GM23338 (cell line): ENCODE results near the gene RAVER1. TPM values are rescaled to one million over a fixed set of nuclear protein-coding genes. Genes with fewer than 3 reads are reported as not detected.
A peak's percentile ranks its signal among the peaks of the same experiment; 100 is the strongest.
"Not testable (repeated sequence)": the region's sequence is repeated elsewhere in the genome, so short reads cannot be mapped to it uniquely, and the experiment has no call there.

Experiments used
- ATAC-seq: fragments of 200-7000 bp; cut with Tn5 transposase; 3 replicates; pipeline ENCODE4 v1.9.1; 2020
- DNase-seq: peaks from one replicate; pipeline ENCODE4 v3.0.0-alpha.2; 2015; ENCODE audit warnings: low spot score
- H2AFZ ChIP-seq: fragments of 200-600 bp; sonication (generic); 2 replicates; pipeline ENCODE4 v1.8.0; 2016; ENCODE audit warnings: antibody characterized with exemption, mild to moderate bottlenecking, moderate library complexity
- H3F3A ChIP-seq: fragments of 200-600 bp; sonication (generic); replicated peaks from 2 replicates; pipeline ENCODE4 v1.8.0; 2017; ENCODE audit warnings: antibody characterized with exemption, mixed run types, low read depth
- H3K27ac ChIP-seq: fragments of 200-600 bp; sonication (generic); 2 replicates; pipeline ENCODE4 v1.6.1; 2016; ENCODE audit warnings: low read depth
- H3K27me3 ChIP-seq: fragments of 200-600 bp; sonication (generic); 2 replicates; pipeline ENCODE4 v1.8.0; 2016; ENCODE audit warnings: mild to moderate bottlenecking, mixed run types, moderate library complexity; ENCODE audit not compliant: insufficient read depth
- H3K36me3 ChIP-seq: fragments of 200-600 bp; sonication (generic); 2 replicates; pipeline ENCODE4 v1.8.0; 2016; ENCODE audit warnings: mild to moderate bottlenecking; ENCODE audit not compliant: insufficient read depth
- H3K4me1 ChIP-seq: fragments of 200-600 bp; sonication (generic); 2 replicates; pipeline ENCODE4 v1.8.0; 2016; ENCODE audit warnings: mild to moderate bottlenecking, moderate library complexity; ENCODE audit not compliant: insufficient read depth
- H3K4me2 ChIP-seq: fragments of 200-600 bp; sonication (generic); 2 replicates; pipeline ENCODE4 v1.7.1; 2017; ENCODE audit warnings: mixed run types
- H3K4me3 ChIP-seq: fragments of 200-600 bp; sonication (generic); 2 replicates; pipeline ENCODE4 v1.6.1; 2016; ENCODE audit warnings: mixed run types
- H3K79me2 ChIP-seq: fragments of 200-600 bp; sonication (generic); replicated peaks from 2 replicates; pipeline ENCODE4 v1.8.0; 2017; ENCODE audit warnings: mild to moderate bottlenecking; ENCODE audit not compliant: insufficient read depth
- H3K9me2 ChIP-seq: fragments of 200-600 bp; sonication (generic); 2 replicates; pipeline ENCODE4 v1.8.0; 2017; ENCODE audit not compliant: insufficient read depth
- H4K20me1 ChIP-seq: fragments of 200-600 bp; sonication (generic); replicated peaks from 2 replicates; pipeline ENCODE4 v1.8.0; 2017; ENCODE audit warnings: mild to moderate bottlenecking; ENCODE audit not compliant: insufficient read depth
- H3K27ac Mint-ChIP-seq: 2 replicates; pipeline ENCODE4 v1.8.0; 2020; ENCODE audit warnings: inconsistent platforms, mild to moderate bottlenecking, moderate library complexity, mixed read lengths
- H3K27me3 Mint-ChIP-seq: 3 replicates; pipeline ENCODE4 v1.8.0; 2022; ENCODE audit warnings: low read depth, mild to moderate bottlenecking, moderate library complexity, mixed read lengths, inconsistent platforms; ENCODE audit not compliant: insufficient read depth, poor library complexity
- H3K36me3 Mint-ChIP-seq: 3 replicates; pipeline ENCODE4 v1.8.0; 2021; ENCODE audit warnings: low read depth, mild to moderate bottlenecking, inconsistent platforms, moderate library complexity, mixed read lengths
- H3K4me1 Mint-ChIP-seq: 3 replicates; pipeline ENCODE4 v1.8.0; 2020; ENCODE audit warnings: mild to moderate bottlenecking, inconsistent platforms, mixed read lengths
- H3K4me3 Mint-ChIP-seq: 3 replicates; pipeline ENCODE4 v1.8.0; 2021; ENCODE audit warnings: moderate library complexity, mild to moderate bottlenecking, inconsistent platforms, mixed read lengths
- H3K9me3 Mint-ChIP-seq: 3 replicates; pipeline ENCODE4 v1.8.0; 2020; ENCODE audit warnings: moderate library complexity, mild to moderate bottlenecking, inconsistent platforms, mixed read lengths
- CREB1 ChIP-seq: fragments of 250-450 bp; sonication (Bioruptor Pico); IDR thresholded peaks from 2 replicates; pipeline ENCODE4 v1.5.0; 2020; ENCODE audit warnings: low read depth, mild to moderate bottlenecking, moderate library complexity
- NANOG ChIP-seq: IDR thresholded peaks from 2 replicates; pipeline ENCODE4 v1.6.1; 2016; ENCODE audit warnings: antibody characterized with exemption, borderline replicate concordance
- POLR2AphosphoS5 ChIP-seq: IDR thresholded peaks from 2 replicates; pipeline ENCODE4 v1.6.1; 2016; ENCODE audit warnings: antibody characterized with exemption, low read depth
- REST ChIP-seq: IDR thresholded peaks from one replicate; pipeline ENCODE4 v1.6.1; 2018; ENCODE audit warnings: antibody characterized with exemption; ENCODE audit not compliant: unreplicated experiment
- polyA plus RNA-seq: library from polyadenylated mRNA; unstranded; fragments of >200 nt; fragmentation: Nextera tagmentation; extraction: Ambion mirVana; gene quantifications from 2 replicates; pipeline ENCODE4 v1.2.1, GENCODE V29; 2016
- total RNA-seq: library from RNA; depleted of rRNA; stranded (reverse); fragments of >200 nt; shearing (Covaris generic); gene quantifications from 2 replicates; pipeline ENCODE4 v1.2.3, GENCODE V29; 2014
- TF ChIP-seq, protein P1 (sequence below): IDR thresholded peaks from 2 replicates; pipeline ENCODE4 v1.6.1; 2016; ENCODE audit warnings: antibody characterized with exemption

Gene RAVER1
- total and polyA plus RNA-seq, 2 experiments from 2014 or later, result 25.5 to 88.3 TPM

DNA sequence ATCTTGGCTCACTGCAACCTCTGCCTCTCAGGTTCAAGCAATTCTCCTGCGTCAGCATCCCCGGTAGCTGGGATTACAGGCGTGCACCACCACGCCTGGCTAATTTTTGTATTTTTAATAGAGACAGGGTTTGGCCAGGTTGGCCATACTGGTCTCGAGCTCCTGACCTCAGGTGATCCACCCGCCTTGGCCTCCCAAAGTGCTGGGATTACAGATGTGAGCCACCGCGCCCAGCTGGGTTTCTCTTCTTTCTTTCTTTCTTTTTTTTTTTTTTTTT lies 49.8 kb upstream of the RAVER1 start:
- not testable (repeated sequence) for H3K36me3 ChIP-seq, H3K4me3 Mint-ChIP-seq, H3F3A ChIP-seq, H3K4me2 ChIP-seq, H3K36me3 Mint-ChIP-seq, H3K27ac Mint-ChIP-seq, H3K79me2 ChIP-seq, H3K27ac ChIP-seq, H3K9me2 ChIP-seq, ATAC-seq, H2AFZ ChIP-seq, H3K27me3 ChIP-seq, H3K9me3 Mint-ChIP-seq, H3K4me1 ChIP-seq, H4K20me1 ChIP-seq, H3K27me3 Mint-ChIP-seq, H3K4me1 Mint-ChIP-seq, H3K4me3 ChIP-seq, DNase-seq

DNA sequence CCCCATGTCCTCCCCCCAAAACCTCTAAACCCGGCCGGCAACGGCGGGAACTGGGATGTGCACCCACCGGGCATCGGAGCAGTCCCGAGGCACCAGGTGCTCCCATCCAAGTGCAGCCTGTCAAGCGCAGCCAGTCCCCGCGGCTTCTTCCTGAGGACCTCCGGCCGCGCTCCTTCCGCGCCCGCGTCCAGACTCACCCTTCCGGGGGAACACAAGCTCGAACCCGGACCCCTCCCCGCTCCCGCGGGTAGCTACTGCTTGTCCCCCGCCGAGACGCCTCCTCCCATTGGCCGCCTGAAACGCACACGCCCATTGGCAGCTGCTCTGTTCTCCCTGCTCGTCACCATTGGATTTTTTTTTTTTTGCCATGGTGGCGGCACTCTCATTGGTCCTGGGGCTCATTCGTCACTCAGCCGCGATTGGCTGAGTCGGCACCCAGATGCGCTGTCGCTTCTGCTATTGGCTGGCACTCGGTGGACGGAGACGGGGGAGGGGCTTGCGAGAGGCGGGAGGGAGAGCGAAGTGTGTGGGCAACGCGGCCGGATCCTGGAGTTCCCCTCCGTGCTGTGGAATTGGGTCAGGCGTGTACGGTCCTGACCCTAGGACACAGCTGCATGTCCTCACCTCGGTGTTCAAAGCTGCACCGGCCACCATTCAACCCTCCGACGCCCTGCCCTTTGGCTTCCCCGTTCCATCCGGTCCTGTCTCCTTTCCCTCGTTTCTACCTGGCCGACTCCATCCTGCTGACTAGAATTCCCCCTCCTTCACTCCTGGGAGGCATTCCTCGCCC lies 47.2 kb upstream of the RAVER1 start, which contains the start of gene TYK2:
TYK2 (minus strand) TSS at position 260 of the 790 bp plus-strand sequence. CDS start 2,166 bp downstream, outside the sequence.
- peak; percentile 96 for TF ChIP-seq POLR2AphosphoS5
- TF ChIP-seq, protein P1, sequence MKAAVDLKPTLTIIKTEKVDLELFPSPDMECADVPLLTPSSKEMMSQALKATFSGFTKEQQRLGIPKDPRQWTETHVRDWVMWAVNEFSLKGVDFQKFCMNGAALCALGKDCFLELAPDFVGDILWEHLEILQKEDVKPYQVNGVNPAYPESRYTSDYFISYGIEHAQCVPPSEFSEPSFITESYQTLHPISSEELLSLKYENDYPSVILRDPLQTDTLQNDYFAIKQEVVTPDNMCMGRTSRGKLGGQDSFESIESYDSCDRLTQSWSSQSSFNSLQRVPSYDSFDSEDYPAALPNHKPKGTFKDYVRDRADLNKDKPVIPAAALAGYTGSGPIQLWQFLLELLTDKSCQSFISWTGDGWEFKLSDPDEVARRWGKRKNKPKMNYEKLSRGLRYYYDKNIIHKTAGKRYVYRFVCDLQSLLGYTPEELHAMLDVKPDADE, result peak; percentile 25; the same call in 1 of the 2 replicates
- TF ChIP-seq REST, result no peak
- TF ChIP-seq NANOG, result no peak
- peak; percentile 93 for TF ChIP-seq CREB1 (CRISPR knock-in tag)
- Histone ChIP-seq H4K20me1 (no peaks in the 10 kb centered on the region), H3K36me3 (no peaks in the 10 kb centered on the region), H2AFZ (peak within 1 kb of the TSS; percentile 85), H3K4me1 (peaks cover 7% of the 10 kb centered on the region), H3K9me2 (no peaks in the 10 kb centered on the region), H3K79me2 (0 out of 2 replicates have a peak, but pooled peaks cover 3% of the 10 kb centered on the region), H3K4me3 (peak within 1 kb of the TSS; percentile 73), H3K27me3 (no peaks in the 10 kb centered on the region), H3K27ac (peak within 1 kb of the TSS; percentile 91), H3F3A (0 out of 2 replicates have a peak, but pooled peaks cover 3% of the 10 kb centered on the region), H3K4me2 (peak within 1 kb of the TSS; percentile 85)
- Mint-ChIP-seq H3K27me3 (peaks cover 10% of the 10 kb centered on the region), H3K36me3 (peaks cover 11% of the 10 kb centered on the region), H3K4me3 (peak within 1 kb of the TSS; percentile 87), H3K27ac (peak within 1 kb of the TSS; percentile 93), H3K4me1 (peaks cover 4% of the 10 kb centered on the region; the same call in 2 of the 3 replicates), H3K9me3 (no peaks in the 10 kb centered on the region)
- peak; percentile 92 for ATAC-seq
- peak; percentile 99 for DNase-seq
